HT1080 (cell line): Measurements from ENCODE around the gene LAMTOR2. TPM values are rescaled to one million over a fixed set of nuclear protein-coding genes. Genes with fewer than 3 reads are reported as not detected.
"Not testable (repeated sequence)": the region's sequence is repeated elsewhere in the genome, so short reads cannot be mapped to it uniquely, and the experiment has no call there.

ENCODE experiments used
- DNase-seq: peaks from one replicate; pipeline ENCODE4 v3.0.0-alpha.2; 2015; ENCODE audit warnings: low read depth
- polyA plus RNA-seq, 2 experiments: library from polyadenylated mRNA; depleted of rRNA; stranded (reverse); fragments of >200 nt; gene quantifications; 2 replicates each; pipeline ENCODE4 v1.2.3, GENCODE V29; 2015
- total RNA-seq: library from RNA; depleted of rRNA; stranded (reverse); fragments of >200 nt; shearing (Covaris generic); gene quantifications from 2 replicates; pipeline ENCODE4 v1.2.3, GENCODE V29; 2014; rRNA removed

The LAMTOR2 gene
- total RNA-seq = 67.1 and 78.0 TPM in 2 replicates
- polyA plus RNA-seq (2015; cell fraction: cytosol; rRNA removed) = 69.8 and 87.2 TPM in 2 replicates
- 19.7 and 26.7 TPM in 2 replicates for polyA plus RNA-seq (2015; cell fraction: nucleus; rRNA removed)

- DNase-seq = peak; percentile 97
These were observed at the start of gene LAMTOR2 for GRCh38 chr1:156054500-156055280. TSS of gene LAMTOR2 (plus strand) at chr1:156054782. CDS start at chr1:156054890, 108 bp downstream.

GRCh38 chr1:156004843-156005584, 49.6 kb upstream of the LAMTOR2 start:
- no peak for DNase-seq

GRCh38 chr1:156006666-156007376, 47.8 kb upstream of the LAMTOR2 start:
- no peak for DNase-seq

GRCh38 chr1:156009404-156009803, 45.2 kb upstream of the LAMTOR2 start:
- DNase-seq = no peak

- DNase-seq = no peak
These were observed 42.3 kb upstream of the LAMTOR2 start for GRCh38 chr1:156012051-156012817.

GRCh38 chr1:156014829-156015228, 39.8 kb upstream of the LAMTOR2 start:
- no peak for DNase-seq

GRCh38 chr1:156019946-156020292, 34.7 kb upstream of the LAMTOR2 start:
- DNase-seq = no peak

GRCh38 chr1:156020293-156021092, 34.1 kb upstream of the LAMTOR2 start, which contains the start of gene SSR2:
TSS of gene SSR2 (minus strand) at chr1:156020951. CDS start at chr1:156020167, 784 bp downstream.
- peak; percentile 91 for DNase-seq

GRCh38 chr1:156021093-156021428, 33.5 kb upstream of the LAMTOR2 start:
- DNase-seq = no peak

GRCh38 chr1:156021954-156022353, 32.6 kb upstream of the LAMTOR2 start:
- no peak for DNase-seq

GRCh38 chr1:156024801-156025200, 29.8 kb upstream of the LAMTOR2 start:
- DNase-seq = no peak

GRCh38 chr1:156025876-156026275, 28.7 kb upstream of the LAMTOR2 start:
- DNase-seq = peak; percentile 18

- DNase-seq = no peak
These were observed 28.0 kb upstream of the LAMTOR2 start for GRCh38 chr1:156026588-156026987.

- no peak for DNase-seq
These were observed 21.6 kb upstream of the LAMTOR2 start for GRCh38 chr1:156033011-156033410.

- DNase-seq = not testable (repeated sequence)
These were observed 19.6 kb upstream of the LAMTOR2 start for GRCh38 chr1:156034991-156035390.

GRCh38 chr1:156042828-156043227, 11.8 kb upstream of the LAMTOR2 start:
- DNase-seq = no peak

GRCh38 chr1:156045076-156045475, 9.5 kb upstream of the LAMTOR2 start:
- DNase-seq = no peak

- no peak for DNase-seq
These were observed 5.8 kb upstream of the LAMTOR2 start for GRCh38 chr1:156048663-156049258.

- no peak for DNase-seq
These were observed 4.2 kb upstream of the LAMTOR2 start for GRCh38 chr1:156050376-156050775.
